ENCODE results near the gene DHX32.

The DHX32 gene

DNA sequence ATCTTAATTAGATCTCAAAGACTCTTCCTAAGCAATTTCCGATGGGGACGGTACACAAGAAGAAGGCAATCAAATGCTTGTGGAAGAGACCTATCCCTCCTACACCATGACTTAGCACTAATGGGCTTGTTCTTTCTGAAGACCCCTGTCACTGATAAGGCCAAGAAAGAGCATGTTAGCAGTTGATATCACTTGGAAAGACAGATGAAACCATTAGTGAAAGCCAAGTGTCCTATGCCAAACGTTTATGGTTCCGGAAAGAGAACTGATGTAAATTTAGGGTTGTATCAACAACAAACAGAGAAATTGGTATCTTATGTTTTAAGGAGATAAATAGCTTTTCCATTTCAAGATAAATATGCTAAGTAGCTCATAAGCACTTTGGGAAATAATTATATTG lies 64.5 kb downstream of the DHX32 start:
- H3K27me3 ChIP-seq (ENCODE audit: control insufficient read depth in 1 of 2, insufficient read depth in 2 of 2, low read length in 2 of 2): no peaks in the 10 kb centered on the region
- H3K9me3 ChIP-seq (ENCODE audit: low read length): no peaks in the 10 kb centered on the region
- H3K4me3 ChIP-seq (ENCODE audit: low read depth in 1 of 2, low read length in 2 of 2): no peak overlapping the region
- H3K4me1 ChIP-seq (ENCODE audit: insufficient read depth, low read length): peaks cover under 1% of the 10 kb centered on the region
- H3K9ac ChIP-seq (ENCODE audit: low read length): no peak overlapping the region
- peaks cover 37% of the 10 kb centered on the region for H3K36me3 ChIP-seq (ENCODE audit: insufficient read depth, low read length)
- no peak overlapping the region for H3K27ac ChIP-seq (ENCODE audit: low read depth, low read length)

DNA sequence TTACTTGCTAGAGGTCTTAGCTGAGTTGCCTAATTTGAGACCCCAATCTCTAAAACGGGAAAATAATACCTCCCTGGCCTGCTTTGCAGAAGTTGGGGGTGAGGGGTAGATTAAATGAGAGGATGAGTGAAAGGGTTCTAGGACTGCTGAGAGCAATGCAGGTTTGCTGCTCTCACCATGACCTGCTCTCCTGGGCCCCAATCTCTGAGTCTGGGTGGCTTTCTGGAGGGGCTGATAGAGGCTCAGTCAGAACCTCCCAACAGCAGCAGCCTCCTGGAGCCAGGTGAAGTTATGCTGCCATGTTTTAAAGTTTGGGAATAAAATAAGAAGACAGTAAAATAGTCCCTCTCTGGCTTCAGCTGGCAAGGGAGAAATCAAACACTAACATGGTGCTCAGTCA lies 65.3 kb downstream of the DHX32 start:
- Histone ChIP-seq H3K4me3 (ENCODE audit: low read depth in 1 of 2, low read length in 2 of 2) (no peak overlapping the region), H3K27me3 (ENCODE audit: control insufficient read depth in 1 of 2, insufficient read depth in 2 of 2, low read length in 2 of 2) (no peaks in the 10 kb centered on the region), H3K9ac (ENCODE audit: low read length) (no peak overlapping the region), H3K36me3 (ENCODE audit: insufficient read depth, low read length) (peaks cover 39% of the 10 kb centered on the region), H3K27ac (ENCODE audit: low read depth, low read length) (no peak overlapping the region), H3K9me3 (ENCODE audit: low read length) (no peaks in the 10 kb centered on the region), H3K4me1 (ENCODE audit: insufficient read depth, low read length) (no peaks in the 10 kb centered on the region)

DNA sequence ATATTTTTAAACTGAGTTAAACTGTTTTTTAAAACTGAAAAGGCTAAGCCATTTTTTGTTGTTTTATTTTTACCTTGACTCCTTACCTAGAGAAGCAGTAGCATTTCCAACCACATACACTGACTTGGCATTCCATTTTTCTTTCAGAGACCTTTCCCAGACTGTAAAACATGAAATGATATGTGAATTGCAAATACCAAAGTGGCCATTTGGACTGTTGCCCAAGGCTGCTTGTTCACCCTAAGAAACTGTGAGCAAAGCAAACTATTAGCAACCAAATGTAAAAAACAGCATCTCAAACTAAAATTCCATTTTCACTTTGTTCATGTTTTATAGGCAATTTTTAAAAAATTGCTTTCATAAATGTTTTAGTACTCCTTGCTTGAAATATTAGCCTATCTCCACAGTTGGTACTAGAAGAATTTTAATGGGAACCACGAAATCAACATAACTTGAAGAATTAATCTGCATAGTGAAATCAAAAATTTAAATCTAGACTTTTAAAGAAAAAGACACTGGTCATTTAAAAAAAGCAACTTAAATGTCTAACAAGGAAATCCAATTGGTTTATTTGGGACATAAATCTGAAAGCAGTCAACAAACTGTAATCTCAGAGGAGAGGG lies 68.9 kb downstream of the DHX32 start:
- H3K36me3 ChIP-seq (ENCODE audit: insufficient read depth, low read length): peaks cover 62% of the 10 kb centered on the region
- no peak overlapping the region for H3K27ac ChIP-seq (ENCODE audit: low read depth, low read length)
- H3K27me3 ChIP-seq (ENCODE audit: control insufficient read depth in 1 of 2, insufficient read depth in 2 of 2, low read length in 2 of 2): no peaks in the 10 kb centered on the region
- no peaks in the 10 kb centered on the region for H3K4me1 ChIP-seq (ENCODE audit: insufficient read depth, low read length)
- H3K9me3 ChIP-seq (ENCODE audit: low read length): no peaks in the 10 kb centered on the region
- H3K4me3 ChIP-seq (ENCODE audit: low read depth in 1 of 2, low read length in 2 of 2): no peak overlapping the region
- no peak overlapping the region for H3K9ac ChIP-seq (ENCODE audit: low read length)

- Histone ChIP-seq H3K4me3 (ENCODE audit: low read depth in 1 of 2, low read length in 2 of 2) (no peak overlapping the region), H3K9ac (ENCODE audit: low read length) (no peak overlapping the region), H3K4me1 (ENCODE audit: insufficient read depth, low read length) (no peaks in the 10 kb centered on the region), H3K27ac (ENCODE audit: low read depth, low read length) (no peak overlapping the region), H3K36me3 (ENCODE audit: insufficient read depth, low read length) (peaks cover 70% of the 10 kb centered on the region), H3K27me3 (ENCODE audit: control insufficient read depth in 1 of 2, insufficient read depth in 2 of 2, low read length in 2 of 2) (no peaks in the 10 kb centered on the region), H3K9me3 (ENCODE audit: low read length) (no peaks in the 10 kb centered on the region)
Measured at GRCh38 chr10:125811251-125811650, 69.8 kb downstream of the DHX32 start.

GRCh38 chr10:125808047-125808446 lies 73.0 kb downstream of the DHX32 start:
- H3K36me3 ChIP-seq (ENCODE audit: insufficient read depth, low read length): peaks cover 53% of the 10 kb centered on the region
- H3K4me3 ChIP-seq (ENCODE audit: low read depth in 1 of 2, low read length in 2 of 2): no peak overlapping the region
- no peaks in the 10 kb centered on the region for H3K9me3 ChIP-seq (ENCODE audit: low read length)
- no peaks in the 10 kb centered on the region for H3K4me1 ChIP-seq (ENCODE audit: insufficient read depth, low read length)
- no peak overlapping the region for H3K9ac ChIP-seq (ENCODE audit: low read length)
- no peaks in the 10 kb centered on the region for H3K27me3 ChIP-seq (ENCODE audit: control insufficient read depth in 1 of 2, insufficient read depth in 2 of 2, low read length in 2 of 2)
- H3K27ac ChIP-seq (ENCODE audit: low read depth, low read length): no peak overlapping the region

DNA sequence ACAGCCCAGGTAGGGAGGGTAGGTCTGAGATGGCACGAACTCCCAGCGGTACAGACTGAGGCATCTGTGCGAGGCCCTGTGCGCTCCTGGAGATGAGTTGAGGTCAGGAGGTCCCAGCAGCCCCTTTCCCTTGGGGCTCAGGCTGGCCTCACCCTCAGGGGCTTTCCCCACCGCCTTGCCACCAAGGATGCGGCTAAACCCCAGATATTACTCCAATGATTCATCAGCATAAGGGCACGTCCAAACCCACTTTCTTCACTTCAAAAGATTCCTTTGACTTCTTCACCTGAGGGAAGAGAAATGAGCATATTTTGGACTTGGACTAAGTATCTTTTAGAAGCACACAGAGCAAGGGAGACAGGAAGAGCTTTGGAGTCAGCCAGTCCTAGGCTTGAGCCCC lies 78.4 kb downstream of the DHX32 start:
- no peak overlapping the region for H3K4me3 ChIP-seq (ENCODE audit: low read depth in 1 of 2, low read length in 2 of 2)
- H3K27ac ChIP-seq (ENCODE audit: low read depth, low read length): no peak overlapping the region
- H3K9ac ChIP-seq (ENCODE audit: low read length): no peak overlapping the region
- H3K27me3 ChIP-seq (ENCODE audit: control insufficient read depth in 1 of 2, insufficient read depth in 2 of 2, low read length in 2 of 2): no peaks in the 10 kb centered on the region
- no peaks in the 10 kb centered on the region for H3K4me1 ChIP-seq (ENCODE audit: insufficient read depth, low read length)
- peaks cover 34% of the 10 kb centered on the region for H3K36me3 ChIP-seq (ENCODE audit: insufficient read depth, low read length)
- H3K9me3 ChIP-seq (ENCODE audit: low read length): no peaks in the 10 kb centered on the region

DNA sequence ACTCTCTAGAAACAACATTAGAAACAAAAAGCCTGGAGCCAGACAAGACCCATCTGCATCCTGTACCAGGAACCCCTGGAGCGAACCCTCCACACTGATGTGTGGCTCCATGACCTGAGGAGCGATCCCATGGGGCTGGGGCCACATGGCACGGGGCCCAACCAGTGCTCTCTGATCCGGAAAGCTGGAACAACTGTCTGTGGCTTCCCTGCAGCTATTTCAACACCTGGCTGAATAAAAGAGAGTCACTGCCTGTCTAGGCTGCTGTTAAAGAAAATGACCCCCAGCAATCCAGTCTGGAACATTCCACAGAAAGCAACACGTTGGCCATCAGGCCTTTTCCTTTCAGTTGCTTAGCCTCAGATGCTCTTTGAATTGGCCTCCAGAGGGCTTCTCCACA lies 79.0 kb downstream of the DHX32 start:
- Histone ChIP-seq H3K27me3 (ENCODE audit: control insufficient read depth in 1 of 2, insufficient read depth in 2 of 2, low read length in 2 of 2) (no peaks in the 10 kb centered on the region), H3K27ac (ENCODE audit: low read depth, low read length) (no peak overlapping the region), H3K4me1 (ENCODE audit: insufficient read depth, low read length) (no peaks in the 10 kb centered on the region), H3K9me3 (ENCODE audit: low read length) (no peaks in the 10 kb centered on the region), H3K36me3 (ENCODE audit: insufficient read depth, low read length) (peaks cover 34% of the 10 kb centered on the region), H3K4me3 (ENCODE audit: low read depth in 1 of 2, low read length in 2 of 2) (no peak overlapping the region), H3K9ac (ENCODE audit: low read length) (no peak overlapping the region)

DNA sequence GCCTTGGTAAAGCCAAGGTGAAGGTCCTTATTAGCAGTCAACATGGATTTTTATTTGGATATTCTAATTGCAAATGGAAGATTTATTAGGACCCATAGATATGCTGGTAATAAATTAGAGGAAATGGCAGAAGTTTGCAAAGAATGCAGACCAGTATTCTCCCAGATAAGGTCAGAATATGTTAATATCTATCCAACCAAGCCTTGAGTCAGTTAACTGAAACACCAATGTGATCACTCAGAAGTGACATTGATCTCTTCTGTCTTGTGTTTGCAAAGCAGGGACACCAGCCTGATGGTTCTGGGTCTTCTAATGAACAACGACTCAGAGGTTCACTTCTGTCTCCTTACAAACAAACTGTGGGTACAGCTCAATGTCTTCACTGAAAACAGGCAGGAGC lies 79.5 kb downstream of the DHX32 start:
- Histone ChIP-seq H3K9ac (ENCODE audit: low read length) (no peak overlapping the region), H3K4me1 (ENCODE audit: insufficient read depth, low read length) (no peaks in the 10 kb centered on the region), H3K27ac (ENCODE audit: low read depth, low read length) (no peak overlapping the region), H3K9me3 (ENCODE audit: low read length) (no peaks in the 10 kb centered on the region), H3K36me3 (ENCODE audit: insufficient read depth, low read length) (peaks cover 31% of the 10 kb centered on the region), H3K27me3 (ENCODE audit: control insufficient read depth in 1 of 2, insufficient read depth in 2 of 2, low read length in 2 of 2) (no peaks in the 10 kb centered on the region), H3K4me3 (ENCODE audit: low read depth in 1 of 2, low read length in 2 of 2) (no peak overlapping the region)

DNA sequence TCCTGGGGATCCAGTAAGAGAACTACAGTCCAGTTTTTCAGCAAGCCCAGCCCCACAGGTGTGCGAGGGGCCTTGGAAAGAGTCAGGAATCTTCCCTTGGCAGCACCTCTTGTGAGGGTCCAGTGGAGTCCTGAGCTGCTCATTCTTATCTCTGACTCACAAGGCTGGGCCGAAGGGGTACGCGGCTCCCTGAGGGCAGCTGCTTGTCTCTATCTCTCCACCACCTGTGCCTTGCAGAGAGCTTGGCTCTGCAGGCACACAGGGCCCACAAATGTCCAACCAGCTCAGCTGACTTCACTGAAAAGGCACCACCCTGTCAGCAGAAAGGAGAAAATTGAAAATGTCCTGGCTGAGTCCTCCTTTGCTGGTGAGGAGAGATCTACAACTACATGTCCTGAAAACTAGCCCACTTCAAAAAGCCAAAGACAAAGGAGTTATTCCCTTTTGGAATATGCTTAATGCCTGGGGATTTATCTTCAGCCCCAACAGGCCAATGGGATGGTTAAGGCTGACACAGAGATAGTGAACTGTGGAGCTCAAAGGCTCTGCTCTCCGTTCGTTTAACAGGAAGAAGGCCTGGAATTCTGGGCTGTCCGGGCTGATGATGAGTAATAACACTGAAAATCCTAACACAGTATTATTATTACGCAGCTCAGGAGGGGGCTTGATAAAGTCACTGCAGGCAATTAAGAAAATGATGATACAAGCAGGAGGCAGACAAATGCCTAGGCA lies 81.5 kb downstream of the DHX32 start:
- Histone ChIP-seq H3K9ac (ENCODE audit: low read length) (no peak overlapping the region), H3K4me3 (ENCODE audit: low read depth in 1 of 2, low read length in 2 of 2) (no peak overlapping the region)

DNA sequence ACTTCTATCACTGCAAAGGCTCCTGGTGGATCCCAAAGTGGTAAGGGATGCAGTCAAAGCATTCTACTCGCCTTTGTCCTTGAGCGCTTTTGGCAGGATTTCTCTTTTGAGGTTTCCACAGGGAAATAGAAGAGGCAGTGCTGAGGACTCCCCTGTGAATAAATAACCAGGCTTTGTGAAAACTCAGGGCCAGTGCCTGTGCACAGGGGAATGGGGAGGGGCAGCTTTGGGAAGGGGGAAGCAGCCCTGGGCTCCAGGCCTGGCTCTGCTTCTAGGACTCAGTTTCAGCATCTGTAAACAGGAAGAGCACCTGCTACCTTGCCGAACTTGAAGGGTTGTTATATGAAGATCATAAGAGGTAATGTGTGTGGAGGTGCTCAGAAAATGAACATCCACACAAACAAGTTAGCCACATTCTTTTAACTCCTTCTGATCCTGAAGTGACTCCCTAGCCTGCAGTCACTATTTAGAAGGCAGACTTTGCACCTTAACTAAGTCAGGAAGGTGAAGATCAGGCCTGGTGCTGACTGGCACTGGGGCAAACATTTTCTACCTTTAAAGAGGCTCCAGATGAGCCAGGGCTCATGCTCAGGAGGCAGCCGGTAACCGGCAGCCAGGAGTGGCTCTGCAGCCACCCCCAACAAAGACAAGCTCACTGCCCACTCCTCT lies 83.0 kb downstream of the DHX32 start:
- Histone ChIP-seq H3K4me1 (ENCODE audit: insufficient read depth, low read length) (no peaks in the 10 kb centered on the region), H3K27me3 (ENCODE audit: control insufficient read depth in 1 of 2, insufficient read depth in 2 of 2, low read length in 2 of 2) (no peaks in the 10 kb centered on the region), H3K27ac (ENCODE audit: low read depth, low read length) (no peak overlapping the region), H3K4me3 (ENCODE audit: low read depth in 1 of 2, low read length in 2 of 2) (no peak overlapping the region), H3K9ac (ENCODE audit: low read length) (no peak overlapping the region), H3K9me3 (ENCODE audit: low read length) (no peaks in the 10 kb centered on the region), H3K36me3 (ENCODE audit: insufficient read depth, low read length) (peaks cover 35% of the 10 kb centered on the region)

More for the DNA sequence above, 81.5 kb downstream of the DHX32 start:
- Histone ChIP-seq H3K27ac (ENCODE audit: low read depth, low read length) (no peak overlapping the region), H3K4me1 (ENCODE audit: insufficient read depth, low read length) (no peaks in the 10 kb centered on the region), H3K27me3 (ENCODE audit: control insufficient read depth in 1 of 2, insufficient read depth in 2 of 2, low read length in 2 of 2) (no peaks in the 10 kb centered on the region), H3K9me3 (ENCODE audit: low read length) (no peaks in the 10 kb centered on the region), H3K36me3 (ENCODE audit: insufficient read depth, low read length) (peaks cover 26% of the 10 kb centered on the region)

DNA sequence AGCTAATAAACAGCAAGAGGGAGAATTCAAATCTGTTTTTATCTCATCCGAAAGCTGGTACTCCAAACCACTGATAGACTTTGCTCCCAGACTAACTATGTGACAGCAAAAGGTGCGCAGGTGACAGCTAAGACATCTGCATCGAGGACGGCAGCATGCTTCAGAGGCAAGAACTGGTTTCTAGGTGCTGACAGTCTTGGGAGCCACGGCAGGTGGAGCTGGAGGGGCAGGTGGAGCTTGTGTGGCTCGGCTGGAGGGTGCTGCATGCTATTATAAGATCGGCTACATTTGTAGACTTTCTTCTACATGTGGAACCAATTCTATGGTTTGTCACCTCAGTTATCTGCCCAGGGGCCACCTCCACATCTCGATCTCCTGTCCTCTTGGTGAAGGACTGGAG lies 83.7 kb downstream of the DHX32 start:
- no peak overlapping the region for H3K4me3 ChIP-seq (ENCODE audit: low read depth in 1 of 2, low read length in 2 of 2)
- no peak overlapping the region for H3K9ac ChIP-seq (ENCODE audit: low read length)
- H3K27ac ChIP-seq (ENCODE audit: low read depth, low read length): no peak overlapping the region
- peaks cover 41% of the 10 kb centered on the region for H3K36me3 ChIP-seq (ENCODE audit: insufficient read depth, low read length)
- no peaks in the 10 kb centered on the region for H3K9me3 ChIP-seq (ENCODE audit: low read length)
- H3K27me3 ChIP-seq (ENCODE audit: control insufficient read depth in 1 of 2, insufficient read depth in 2 of 2, low read length in 2 of 2): no peaks in the 10 kb centered on the region
- no peaks in the 10 kb centered on the region for H3K4me1 ChIP-seq (ENCODE audit: insufficient read depth, low read length)

Data from muscle layer of colon (tissue), 2 donors.